Muscle layer of colon (tissue), 2 donors: ENCODE results near the gene PCYT2.
"Not testable (repeated sequence)": the region's sequence is repeated elsewhere in the genome, so short reads cannot be mapped to it uniquely, and the experiment has no call there.

ENCODE experiments used
- H3K27ac ChIP-seq: one replicate; pipeline ENCODE4 v1.7.0; 2013; ENCODE audit warnings: low read depth, mild to moderate bottlenecking, low read length, moderate library complexity
- H3K27me3 ChIP-seq, 2 donors: one replicate each; pipeline ENCODE4 v1.7.0; 2013; ENCODE audit warnings: low read length in 2 of 2, mild to moderate bottlenecking in 2 of 2; ENCODE audit not compliant: insufficient read depth in 2 of 2, control insufficient read depth in 1 of 2
- H3K36me3 ChIP-seq: one replicate; pipeline ENCODE4 v1.7.0; 2013; ENCODE audit warnings: mild to moderate bottlenecking, low read length; ENCODE audit not compliant: insufficient read depth
- H3K4me1 ChIP-seq: one replicate; pipeline ENCODE4 v1.7.0; 2013; ENCODE audit warnings: mild to moderate bottlenecking, low read length; ENCODE audit not compliant: insufficient read depth
- H3K4me3 ChIP-seq, 2 donors: one replicate each; pipeline ENCODE4 v1.7.0; 2013; ENCODE audit warnings: low read length in 2 of 2, low read depth in 1 of 2, mild to moderate bottlenecking in 1 of 2, moderate library complexity in 1 of 2
- H3K9ac ChIP-seq: one replicate; pipeline ENCODE4 v1.7.0; 2013; ENCODE audit warnings: low read length
- H3K9me3 ChIP-seq: one replicate; pipeline ENCODE4 v1.7.0; 2013; ENCODE audit warnings: mild to moderate bottlenecking, low read length
- donor health status: abdominal sarcoma.
- donor health status: Adenocarcinoma of cecum.

PCYT2 gene

GRCh38 chr17:81923302-81924260 is 12.4 kb upstream of the PCYT2 start:
- peak overlapping the region; percentile 24 for H3K27ac ChIP-seq
- H3K9ac ChIP-seq: peak overlapping the region; percentile 27
- peak overlapping the region; percentile 18 to 27 for H3K4me3 ChIP-seq
- H3K27me3 ChIP-seq: peaks cover 0 to 4% of the 10 kb centered on the region in 2 donors
- H3K36me3 ChIP-seq: peaks cover 32% of the 10 kb centered on the region
- no peaks in the 10 kb centered on the region for H3K9me3 ChIP-seq
- peaks cover 44% of the 10 kb centered on the region for H3K4me1 ChIP-seq

GRCh38 chr17:81922566-81923301 is 11.5 kb upstream of the PCYT2 start:
- Histone ChIP-seq H3K9me3 (no peaks in the 10 kb centered on the region), H3K27ac (peak overlapping the region; percentile 24), H3K9ac (no peak overlapping the region), H3K36me3 (peaks cover 32% of the 10 kb centered on the region), H3K4me3 (peak overlapping the region in 1 of 2 donors; percentile 18), H3K4me1 (peaks cover 38% of the 10 kb centered on the region), H3K27me3 (no peaks in the 10 kb centered on the region)

GRCh38 chr17:81921996-81922565 is 10.9 kb upstream of the PCYT2 start:
- no peak overlapping the region for H3K4me3 ChIP-seq
- peaks cover 42% of the 10 kb centered on the region for H3K4me1 ChIP-seq
- H3K9ac ChIP-seq: no peak overlapping the region
- H3K27ac ChIP-seq: no peak overlapping the region
- H3K27me3 ChIP-seq: no peaks in the 10 kb centered on the region
- peaks cover 32% of the 10 kb centered on the region for H3K36me3 ChIP-seq
- H3K9me3 ChIP-seq: no peaks in the 10 kb centered on the region

- H3K4me1 ChIP-seq: peaks cover 47% of the 10 kb centered on the region
- no peaks in the 10 kb centered on the region for H3K9me3 ChIP-seq
- peaks cover 32% of the 10 kb centered on the region for H3K36me3 ChIP-seq
- no peaks in the 10 kb centered on the region for H3K27me3 ChIP-seq
- no peak overlapping the region for H3K27ac ChIP-seq
- no peak overlapping the region for H3K4me3 ChIP-seq
- H3K9ac ChIP-seq: no peak overlapping the region
Measured at GRCh38 chr17:81921537-81921862, 10.3 kb upstream of the PCYT2 start.

GRCh38 chr17:81920612-81921536 is 9.7 kb upstream of the PCYT2 start:
- Histone ChIP-seq H3K9me3 (no peaks in the 10 kb centered on the region), H3K27ac (no peak overlapping the region), H3K27me3 (no peaks in the 10 kb centered on the region), H3K9ac (no peak overlapping the region), H3K4me3 (no peak overlapping the region), H3K4me1 (peaks cover 41% of the 10 kb centered on the region), H3K36me3 (peaks cover 33% of the 10 kb centered on the region)

- no peak overlapping the region for H3K4me3 ChIP-seq
- no peaks in the 10 kb centered on the region for H3K9me3 ChIP-seq
- H3K36me3 ChIP-seq: peaks cover 50% of the 10 kb centered on the region
- no peaks in the 10 kb centered on the region for H3K27me3 ChIP-seq
- no peak overlapping the region for H3K27ac ChIP-seq
- H3K9ac ChIP-seq: no peak overlapping the region
- H3K4me1 ChIP-seq: peaks cover 25% of the 10 kb centered on the region
Measured at GRCh38 chr17:81918832-81919545, 7.8 kb upstream of the PCYT2 start.

GRCh38 chr17:81918333-81918669 is 7.1 kb upstream of the PCYT2 start:
- H3K4me1 ChIP-seq: peaks cover 20% of the 10 kb centered on the region
- H3K36me3 ChIP-seq: peaks cover 56% of the 10 kb centered on the region
- H3K27ac ChIP-seq, H3K9ac ChIP-seq, H3K27me3 ChIP-seq, H3K9me3 ChIP-seq: not testable (repeated sequence)
- H3K4me3 ChIP-seq: peak overlapping the region; percentile 9 to 57

- peak within 1 kb of the TSS; percentile 13 for H3K9ac ChIP-seq
- no peaks in the 10 kb centered on the region for H3K9me3 ChIP-seq
- H3K27ac ChIP-seq: peak within 1 kb of the TSS; percentile 36
- H3K36me3 ChIP-seq: peaks cover 62% of the 10 kb centered on the region
- H3K4me3 ChIP-seq: peak within 1 kb of the TSS; percentile 44 to 57
- no peaks in the 10 kb centered on the region for H3K27me3 ChIP-seq
- H3K4me1 ChIP-seq: peaks cover 20% of the 10 kb centered on the region
Measured at GRCh38 chr17:81917565-81918332, 6.5 kb upstream of the PCYT2 start, which contains the start of gene SIRT7. TSS of gene SIRT7 (minus strand) at chr17:81918176. CDS start at chr17:81918131, 45 bp downstream.

- Histone ChIP-seq H3K27ac (no peak overlapping the region), H3K9me3 (no peaks in the 10 kb centered on the region), H3K36me3 (peaks cover 64% of the 10 kb centered on the region), H3K4me3 (peak overlapping the region in 1 of 2 donors; percentile 57), H3K9ac (no peak overlapping the region), H3K4me1 (peaks cover 16% of the 10 kb centered on the region), H3K27me3 (no peaks in the 10 kb centered on the region)
Measured at GRCh38 chr17:81916234-81917001, 5.2 kb upstream of the PCYT2 start.
